Measurements from ENCODE around the gene IVD.
"Not testable (repeated sequence)": the region's sequence is repeated elsewhere in the genome, so short reads cannot be mapped to it uniquely, and the experiment has no call there.

Gene IVD

GRCh38 chr15:40443255-40443654, 37.7 kb downstream of the IVD start:
- H3K27ac ChIP-seq (ENCODE audit: low read length), result no peak overlapping the region
- H3K36me3 ChIP-seq (ENCODE audit: control insufficient read depth in 1 of 2, insufficient read depth in 2 of 2, low read length in 2 of 2), result no peaks in the 10 kb centered on the region
- H3K4me3 ChIP-seq (ENCODE audit: low read depth in 1 of 2, low read length in 2 of 2), result no peak overlapping the region
- no peaks in the 10 kb centered on the region for H3K9me3 ChIP-seq (ENCODE audit: control insufficient read depth in 1 of 2, low read length in 2 of 2)
- no peaks in the 10 kb centered on the region for H3K27me3 ChIP-seq (ENCODE audit: low read depth, low read length)
- H3K4me1 ChIP-seq (ENCODE audit: control insufficient read depth in 1 of 2, insufficient read depth in 2 of 2, low read length in 2 of 2), result peaks cover 18 to 43% of the 10 kb centered on the region in 2 donors

- no peak overlapping the region for H3K4me3 ChIP-seq (ENCODE audit: low read depth in 1 of 2, low read length in 2 of 2)
- no peaks in the 10 kb centered on the region for H3K9me3 ChIP-seq (ENCODE audit: control insufficient read depth in 1 of 2, low read length in 2 of 2)
- no peaks in the 10 kb centered on the region for H3K36me3 ChIP-seq (ENCODE audit: control insufficient read depth in 1 of 2, insufficient read depth in 2 of 2, low read length in 2 of 2)
- peaks cover 18 to 43% of the 10 kb centered on the region in 2 donors for H3K4me1 ChIP-seq (ENCODE audit: control insufficient read depth in 1 of 2, insufficient read depth in 2 of 2, low read length in 2 of 2)
- no peaks in the 10 kb centered on the region for H3K27me3 ChIP-seq (ENCODE audit: low read depth, low read length)
- no peak overlapping the region for H3K27ac ChIP-seq (ENCODE audit: low read length)
Measured at GRCh38 chr15:40443846-40444245, 38.3 kb downstream of the IVD start.

GRCh38 chr15:40444736-40445135, 39.1 kb downstream of the IVD start:
- H3K4me3 ChIP-seq (ENCODE audit: low read depth in 1 of 2, low read length in 2 of 2), result no peak overlapping the region
- no peaks in the 10 kb centered on the region for H3K36me3 ChIP-seq (ENCODE audit: control insufficient read depth in 1 of 2, insufficient read depth in 2 of 2, low read length in 2 of 2)
- peaks cover 18 to 38% of the 10 kb centered on the region in 2 donors for H3K4me1 ChIP-seq (ENCODE audit: control insufficient read depth in 1 of 2, insufficient read depth in 2 of 2, low read length in 2 of 2)
- no peaks in the 10 kb centered on the region for H3K27me3 ChIP-seq (ENCODE audit: low read depth, low read length)
- no peak overlapping the region for H3K27ac ChIP-seq (ENCODE audit: low read length)
- H3K9me3 ChIP-seq (ENCODE audit: control insufficient read depth in 1 of 2, low read length in 2 of 2), result no peaks in the 10 kb centered on the region

- H3K27ac ChIP-seq (ENCODE audit: low read length), result no peak overlapping the region
- H3K4me1 ChIP-seq (ENCODE audit: control insufficient read depth in 1 of 2, insufficient read depth in 2 of 2, low read length in 2 of 2), result peaks cover 18 to 35% of the 10 kb centered on the region in 2 donors
- H3K9me3 ChIP-seq (ENCODE audit: control insufficient read depth in 1 of 2, low read length in 2 of 2), result no peaks in the 10 kb centered on the region
- H3K27me3 ChIP-seq (ENCODE audit: low read depth, low read length), result no peaks in the 10 kb centered on the region
- no peaks in the 10 kb centered on the region for H3K36me3 ChIP-seq (ENCODE audit: control insufficient read depth in 1 of 2, insufficient read depth in 2 of 2, low read length in 2 of 2)
- H3K4me3 ChIP-seq (ENCODE audit: low read depth in 1 of 2, low read length in 2 of 2), result no peak overlapping the region
Measured at GRCh38 chr15:40445421-40445922, 39.9 kb downstream of the IVD start.

GRCh38 chr15:40446144-40446543, 40.5 kb downstream of the IVD start:
- peaks cover 18 to 35% of the 10 kb centered on the region in 2 donors for H3K4me1 ChIP-seq (ENCODE audit: control insufficient read depth in 1 of 2, insufficient read depth in 2 of 2, low read length in 2 of 2)

GRCh38 chr15:40448354-40448753, 42.8 kb downstream of the IVD start:
- Histone ChIP-seq H3K4me3 (ENCODE audit: low read depth in 1 of 2, low read length in 2 of 2) (no peak overlapping the region), H3K27ac (ENCODE audit: low read length) (no peak overlapping the region), H3K27me3 (ENCODE audit: low read depth, low read length) (no peaks in the 10 kb centered on the region), H3K36me3 (ENCODE audit: control insufficient read depth in 1 of 2, insufficient read depth in 2 of 2, low read length in 2 of 2) (no peaks in the 10 kb centered on the region), H3K4me1 (ENCODE audit: control insufficient read depth in 1 of 2, insufficient read depth in 2 of 2, low read length in 2 of 2) (peaks cover 19 to 31% of the 10 kb centered on the region in 2 donors), H3K9me3 (ENCODE audit: control insufficient read depth in 1 of 2, low read length in 2 of 2) (no peaks in the 10 kb centered on the region)

More at GRCh38 chr15:40446144-40446543, 40.5 kb downstream of the IVD start:
- H3K27ac ChIP-seq (ENCODE audit: low read length), result no peak overlapping the region
- H3K9me3 ChIP-seq (ENCODE audit: control insufficient read depth in 1 of 2, low read length in 2 of 2), result no peaks in the 10 kb centered on the region
- no peaks in the 10 kb centered on the region for H3K36me3 ChIP-seq (ENCODE audit: control insufficient read depth in 1 of 2, insufficient read depth in 2 of 2, low read length in 2 of 2)
- no peak overlapping the region for H3K4me3 ChIP-seq (ENCODE audit: low read depth in 1 of 2, low read length in 2 of 2)
- no peaks in the 10 kb centered on the region for H3K27me3 ChIP-seq (ENCODE audit: low read depth, low read length)

- H3K36me3 ChIP-seq (ENCODE audit: control insufficient read depth in 1 of 2, insufficient read depth in 2 of 2, low read length in 2 of 2), result no peaks in the 10 kb centered on the region
- no peak overlapping the region for H3K4me3 ChIP-seq (ENCODE audit: low read depth in 1 of 2, low read length in 2 of 2)
- peaks cover 19 to 25% of the 10 kb centered on the region in 2 donors for H3K4me1 ChIP-seq (ENCODE audit: control insufficient read depth in 1 of 2, insufficient read depth in 2 of 2, low read length in 2 of 2)
- H3K27me3 ChIP-seq (ENCODE audit: low read depth, low read length), result no peaks in the 10 kb centered on the region
- H3K27ac ChIP-seq (ENCODE audit: low read length), result no peak overlapping the region
- no peaks in the 10 kb centered on the region for H3K9me3 ChIP-seq (ENCODE audit: control insufficient read depth in 1 of 2, low read length in 2 of 2)
Measured at GRCh38 chr15:40449275-40449674, 43.7 kb downstream of the IVD start.

GRCh38 chr15:40450047-40450446, 44.5 kb downstream of the IVD start:
- Histone ChIP-seq H3K27ac (ENCODE audit: low read length) (no peak overlapping the region), H3K4me1 (ENCODE audit: control insufficient read depth in 1 of 2, insufficient read depth in 2 of 2, low read length in 2 of 2) (peaks cover 21 to 25% of the 10 kb centered on the region in 2 donors), H3K9me3 (ENCODE audit: control insufficient read depth in 1 of 2, low read length in 2 of 2) (no peaks in the 10 kb centered on the region), H3K4me3 (ENCODE audit: low read depth in 1 of 2, low read length in 2 of 2) (no peak overlapping the region), H3K27me3 (ENCODE audit: low read depth, low read length) (no peaks in the 10 kb centered on the region), H3K36me3 (ENCODE audit: control insufficient read depth in 1 of 2, insufficient read depth in 2 of 2, low read length in 2 of 2) (no peaks in the 10 kb centered on the region)

- peaks cover 13 to 21% of the 10 kb centered on the region in 2 donors for H3K4me1 ChIP-seq (ENCODE audit: control insufficient read depth in 1 of 2, insufficient read depth in 2 of 2, low read length in 2 of 2)
- H3K27ac ChIP-seq (ENCODE audit: low read length), result no peak overlapping the region
- no peaks in the 10 kb centered on the region for H3K36me3 ChIP-seq (ENCODE audit: control insufficient read depth in 1 of 2, insufficient read depth in 2 of 2, low read length in 2 of 2)
- no peaks in the 10 kb centered on the region for H3K27me3 ChIP-seq (ENCODE audit: low read depth, low read length)
- no peaks in the 10 kb centered on the region for H3K9me3 ChIP-seq (ENCODE audit: control insufficient read depth in 1 of 2, low read length in 2 of 2)
- no peak overlapping the region for H3K4me3 ChIP-seq (ENCODE audit: low read depth in 1 of 2, low read length in 2 of 2)
Measured at GRCh38 chr15:40451527-40452158, 46.0 kb downstream of the IVD start.

- Histone ChIP-seq H3K36me3 (ENCODE audit: control insufficient read depth in 1 of 2, insufficient read depth in 2 of 2, low read length in 2 of 2) (no peaks in the 10 kb centered on the region), H3K9me3 (ENCODE audit: control insufficient read depth in 1 of 2, low read length in 2 of 2) (no peaks in the 10 kb centered on the region), H3K27ac (ENCODE audit: low read length) (no peak overlapping the region), H3K4me3 (ENCODE audit: low read depth in 1 of 2, low read length in 2 of 2) (no peak overlapping the region), H3K4me1 (ENCODE audit: control insufficient read depth in 1 of 2, insufficient read depth in 2 of 2, low read length in 2 of 2) (peaks cover 13 to 21% of the 10 kb centered on the region in 2 donors), H3K27me3 (ENCODE audit: low read depth, low read length) (no peaks in the 10 kb centered on the region)
Measured at GRCh38 chr15:40452296-40453090, 46.9 kb downstream of the IVD start.

- peaks cover 13 to 21% of the 10 kb centered on the region in 2 donors for H3K4me1 ChIP-seq (ENCODE audit: control insufficient read depth in 1 of 2, insufficient read depth in 2 of 2, low read length in 2 of 2)
- H3K27ac ChIP-seq (ENCODE audit: low read length); H3K36me3 ChIP-seq (ENCODE audit: control insufficient read depth in 1 of 2, insufficient read depth in 2 of 2, low read length in 2 of 2); H3K9me3 ChIP-seq (ENCODE audit: control insufficient read depth in 1 of 2, low read length in 2 of 2); H3K27me3 ChIP-seq (ENCODE audit: low read depth, low read length); H3K4me3 ChIP-seq (ENCODE audit: low read depth in 1 of 2, low read length in 2 of 2): not testable (repeated sequence)
Measured at GRCh38 chr15:40453941-40454340, 48.3 kb downstream of the IVD start.
